ENCODE results near the gene TRMT61A. TPM values are rescaled to one million over a fixed set of nuclear protein-coding genes. Genes with fewer than 3 reads are reported as not detected.

TRMT61A gene
- total and polyA plus RNA-seq, 2 of the 13 experiments (the other 11 are each of a cell fraction or from before 2014, with no cell fraction given): 6.5 to 13.6 TPM

DNA sequence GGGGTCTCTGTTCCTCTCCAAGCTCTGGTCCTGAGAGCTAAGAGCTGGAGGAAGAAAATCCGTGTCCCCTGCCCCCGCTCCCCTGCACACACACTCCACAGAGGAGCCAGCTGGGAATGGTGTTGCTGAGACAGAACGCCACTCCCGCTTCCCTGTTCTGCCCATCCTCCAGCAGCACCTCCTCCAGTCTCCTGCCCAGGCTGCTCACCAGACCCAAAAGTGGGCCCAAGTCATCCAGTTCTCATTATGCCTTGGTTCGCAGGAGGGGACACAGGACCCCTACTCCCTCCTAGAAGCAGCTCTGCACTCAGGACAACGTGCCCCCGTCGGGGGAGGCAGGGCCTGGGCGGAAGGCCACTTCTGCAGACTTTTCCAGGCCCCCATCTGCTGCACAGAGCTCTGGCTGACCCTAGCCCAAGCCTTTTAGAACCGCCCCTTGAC is 830 bp upstream of the TRMT61A start:
- CTCF ChIA-PET (ENCODE audit: low intra/inter-chr PET ratio, low total read pairs): no interaction called here
- peak overlapping the region; percentile 89 for H3K27ac ChIP-seq (ENCODE audit: extremely low read length, insufficient read depth, low read length)
- H3K4me2 ChIP-seq (ENCODE audit: low read depth, low read length): peak overlapping the region; percentile 98
- H3K9ac ChIP-seq (ENCODE audit: insufficient read depth, low read depth, low read length): peak overlapping the region; percentile 86
- intact Hi-C loops (cut with micrococcal nuclease; ENCODE audit: unreplicated experiment) (no loop called here), in situ Hi-C loops (cut with HindIII; ENCODE audit: extremely low pct_ligation_motif_present, low pct_unique_long_range_greater_than_20kb) (no loop called here)
- H3K4me1 ChIP-seq (ENCODE audit: insufficient read depth, low read length): peaks cover 71% of the 10 kb centered on the region
- H2AFZ ChIP-seq (ENCODE audit: low read length): no peak overlapping the region
- H3K36me3 ChIP-seq (replicated peaks in 1 of 2; ENCODE audit: control insufficient read depth in 1 of 2, insufficient read depth in 2 of 2, low read length in 2 of 2): peaks cover 3 to 4% of the 10 kb centered on the region in 2 experiments; a peak in 3 of 5 replicates
- no peaks in the 10 kb centered on the region for H3K9me3 ChIP-seq (ENCODE audit: low read length)
- no peak for DNase-seq (ENCODE audit: low spot score)
- no TSS peak for BruUV-seq (replicated peaks)
- ATAC-seq: peak; percentile 37
- FAIRE-seq: no peak
- H3K4me3 ChIP-seq (replicated peaks in 1 of 3; ENCODE audit: insufficient read depth in 1 of 3, low read depth in 2 of 3, low read length in 3 of 3): peak overlapping the region; percentile 65 to 98 (median 95)
- POLR2A ChIA-PET: interaction anchor here (0.7 to 3.2 kb wide), 14 partner anchors 8 to 352 kb away, joined by 3 to 37 read pairs (median 5); partner anchors contain the start of genes BAG5, COA8 and EIF5
- WGBS (ENCODE audit: low lambda C conversion rate): 9% methylated on average over 5 of the region's 10 CpGs
- H4K20me1 ChIP-seq (ENCODE audit: insufficient read depth, low read length): no peaks in the 10 kb centered on the region
- H3K27me3 ChIP-seq (ENCODE audit: control insufficient read depth in 1 of 2, insufficient read depth in 2 of 2, low read length in 2 of 2): no peaks in the 10 kb centered on the region; a peak in 1 of 5 replicates
- peaks cover 30% of the 10 kb centered on the region for H3K79me2 ChIP-seq (ENCODE audit: insufficient read depth, low read length)
- TF ChIP-seq HNRNPLL (IDR thresholded peaks at IDR 0.05; ENCODE audit: low read depth, low read length, poor library complexity, severe bottlenecking) (no peak), NR2F6 (IDR thresholded peaks at IDR 0.05) (no peak), NR2F6 (CRISPR knock-in tag; IDR thresholded peaks at IDR 0.05) (no peak), ARID2 (CRISPR knock-in tag; IDR thresholded peaks at IDR 0.05; ENCODE audit: borderline replicate concordance) (no peak), MAZ (IDR thresholded peaks at IDR 0.05; ENCODE audit: borderline replicate concordance, low read depth, low read length) (no peak), MAZ (CRISPR knock-in tag; IDR thresholded peaks at IDR 0.05; ENCODE audit: low read depth) (0 out of 2 replicates have a peak, but pooled peaks have one; percentile 7), SALL1 (CRISPR knock-in tag; IDR thresholded peaks at IDR 0.05) (peak; percentile 17; the same call in 1 of the 2 replicates), KLF9 (CRISPR knock-in tag; IDR thresholded peaks at IDR 0.05; ENCODE audit: low read depth) (no peak), RBM39 (IDR thresholded peaks at IDR 0.05; ENCODE audit: low read depth, low read length, poor library complexity, severe bottlenecking) (peak; percentile 82), RARA (CRISPR knock-in tag; IDR thresholded peaks at IDR 0.05) (no peak), ZSCAN20 (CRISPR knock-in tag; IDR thresholded peaks at IDR 0.05; ENCODE audit: borderline replicate concordance) (0 out of 2 replicates have a peak, but pooled peaks have one; percentile 6)
- TF ChIP-seq, protein P1, sequence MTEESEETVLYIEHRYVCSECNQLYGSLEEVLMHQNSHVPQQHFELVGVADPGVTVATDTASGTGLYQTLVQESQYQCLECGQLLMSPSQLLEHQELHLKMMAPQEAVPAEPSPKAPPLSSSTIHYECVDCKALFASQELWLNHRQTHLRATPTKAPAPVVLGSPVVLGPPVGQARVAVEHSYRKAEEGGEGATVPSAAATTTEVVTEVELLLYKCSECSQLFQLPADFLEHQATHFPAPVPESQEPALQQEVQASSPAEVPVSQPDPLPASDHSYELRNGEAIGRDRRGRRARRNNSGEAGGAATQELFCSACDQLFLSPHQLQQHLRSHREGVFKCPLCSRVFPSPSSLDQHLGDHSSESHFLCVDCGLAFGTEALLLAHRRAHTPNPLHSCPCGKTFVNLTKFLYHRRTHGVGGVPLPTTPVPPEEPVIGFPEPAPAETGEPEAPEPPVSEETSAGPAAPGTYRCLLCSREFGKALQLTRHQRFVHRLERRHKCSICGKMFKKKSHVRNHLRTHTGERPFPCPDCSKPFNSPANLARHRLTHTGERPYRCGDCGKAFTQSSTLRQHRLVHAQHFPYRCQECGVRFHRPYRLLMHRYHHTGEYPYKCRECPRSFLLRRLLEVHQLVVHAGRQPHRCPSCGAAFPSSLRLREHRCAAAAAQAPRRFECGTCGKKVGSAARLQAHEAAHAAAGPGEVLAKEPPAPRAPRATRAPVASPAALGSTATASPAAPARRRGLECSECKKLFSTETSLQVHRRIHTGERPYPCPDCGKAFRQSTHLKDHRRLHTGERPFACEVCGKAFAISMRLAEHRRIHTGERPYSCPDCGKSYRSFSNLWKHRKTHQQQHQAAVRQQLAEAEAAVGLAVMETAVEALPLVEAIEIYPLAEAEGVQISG (CRISPR knock-in tag; IDR thresholded peaks at IDR 0.05): peak; percentile 4; the same call in 1 of the 2 replicates
- TF ChIP-seq, protein P2, sequence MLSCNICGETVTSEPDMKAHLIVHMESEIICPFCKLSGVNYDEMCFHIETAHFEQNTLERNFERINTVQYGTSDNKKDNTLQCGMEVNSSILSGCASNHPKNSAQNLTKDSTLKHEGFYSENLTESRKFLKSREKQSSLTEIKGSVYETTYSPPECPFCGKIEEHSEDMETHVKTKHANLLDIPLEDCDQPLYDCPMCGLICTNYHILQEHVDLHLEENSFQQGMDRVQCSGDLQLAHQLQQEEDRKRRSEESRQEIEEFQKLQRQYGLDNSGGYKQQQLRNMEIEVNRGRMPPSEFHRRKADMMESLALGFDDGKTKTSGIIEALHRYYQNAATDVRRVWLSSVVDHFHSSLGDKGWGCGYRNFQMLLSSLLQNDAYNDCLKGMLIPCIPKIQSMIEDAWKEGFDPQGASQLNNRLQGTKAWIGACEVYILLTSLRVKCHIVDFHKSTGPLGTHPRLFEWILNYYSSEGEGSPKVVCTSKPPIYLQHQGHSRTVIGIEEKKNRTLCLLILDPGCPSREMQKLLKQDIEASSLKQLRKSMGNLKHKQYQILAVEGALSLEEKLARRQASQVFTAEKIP (CRISPR knock-in tag; IDR thresholded peaks at IDR 0.05; ENCODE audit: borderline replicate concordance): no peak
- TF ChIP-seq, protein P3, sequence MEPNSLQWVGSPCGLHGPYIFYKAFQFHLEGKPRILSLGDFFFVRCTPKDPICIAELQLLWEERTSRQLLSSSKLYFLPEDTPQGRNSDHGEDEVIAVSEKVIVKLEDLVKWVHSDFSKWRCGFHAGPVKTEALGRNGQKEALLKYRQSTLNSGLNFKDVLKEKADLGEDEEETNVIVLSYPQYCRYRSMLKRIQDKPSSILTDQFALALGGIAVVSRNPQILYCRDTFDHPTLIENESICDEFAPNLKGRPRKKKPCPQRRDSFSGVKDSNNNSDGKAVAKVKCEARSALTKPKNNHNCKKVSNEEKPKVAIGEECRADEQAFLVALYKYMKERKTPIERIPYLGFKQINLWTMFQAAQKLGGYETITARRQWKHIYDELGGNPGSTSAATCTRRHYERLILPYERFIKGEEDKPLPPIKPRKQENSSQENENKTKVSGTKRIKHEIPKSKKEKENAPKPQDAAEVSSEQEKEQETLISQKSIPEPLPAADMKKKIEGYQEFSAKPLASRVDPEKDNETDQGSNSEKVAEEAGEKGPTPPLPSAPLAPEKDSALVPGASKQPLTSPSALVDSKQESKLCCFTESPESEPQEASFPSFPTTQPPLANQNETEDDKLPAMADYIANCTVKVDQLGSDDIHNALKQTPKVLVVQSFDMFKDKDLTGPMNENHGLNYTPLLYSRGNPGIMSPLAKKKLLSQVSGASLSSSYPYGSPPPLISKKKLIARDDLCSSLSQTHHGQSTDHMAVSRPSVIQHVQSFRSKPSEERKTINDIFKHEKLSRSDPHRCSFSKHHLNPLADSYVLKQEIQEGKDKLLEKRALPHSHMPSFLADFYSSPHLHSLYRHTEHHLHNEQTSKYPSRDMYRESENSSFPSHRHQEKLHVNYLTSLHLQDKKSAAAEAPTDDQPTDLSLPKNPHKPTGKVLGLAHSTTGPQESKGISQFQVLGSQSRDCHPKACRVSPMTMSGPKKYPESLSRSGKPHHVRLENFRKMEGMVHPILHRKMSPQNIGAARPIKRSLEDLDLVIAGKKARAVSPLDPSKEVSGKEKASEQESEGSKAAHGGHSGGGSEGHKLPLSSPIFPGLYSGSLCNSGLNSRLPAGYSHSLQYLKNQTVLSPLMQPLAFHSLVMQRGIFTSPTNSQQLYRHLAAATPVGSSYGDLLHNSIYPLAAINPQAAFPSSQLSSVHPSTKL (CRISPR knock-in tag; IDR thresholded peaks at IDR 0.05): no peak
- TF ChIP-seq, protein P4, sequence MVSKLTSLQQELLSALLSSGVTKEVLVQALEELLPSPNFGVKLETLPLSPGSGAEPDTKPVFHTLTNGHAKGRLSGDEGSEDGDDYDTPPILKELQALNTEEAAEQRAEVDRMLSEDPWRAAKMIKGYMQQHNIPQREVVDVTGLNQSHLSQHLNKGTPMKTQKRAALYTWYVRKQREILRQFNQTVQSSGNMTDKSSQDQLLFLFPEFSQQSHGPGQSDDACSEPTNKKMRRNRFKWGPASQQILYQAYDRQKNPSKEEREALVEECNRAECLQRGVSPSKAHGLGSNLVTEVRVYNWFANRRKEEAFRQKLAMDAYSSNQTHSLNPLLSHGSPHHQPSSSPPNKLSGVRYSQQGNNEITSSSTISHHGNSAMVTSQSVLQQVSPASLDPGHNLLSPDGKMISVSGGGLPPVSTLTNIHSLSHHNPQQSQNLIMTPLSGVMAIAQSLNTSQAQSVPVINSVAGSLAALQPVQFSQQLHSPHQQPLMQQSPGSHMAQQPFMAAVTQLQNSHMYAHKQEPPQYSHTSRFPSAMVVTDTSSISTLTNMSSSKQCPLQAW (CRISPR knock-in tag; IDR thresholded peaks at IDR 0.05): no peak
